M059J (cell line): ENCODE measurements around the gene CTBP2. TPM values are rescaled to one million over a fixed set of nuclear protein-coding genes. Genes with fewer than 3 reads are reported as not detected.
"Not testable (repeated sequence)": the region's sequence is repeated elsewhere in the genome, so short reads cannot be mapped to it uniquely, and the experiment has no call there.

Experiments used
- DNase-seq: peaks from one replicate; pipeline ENCODE4 v3.0.0-alpha.2; 2012; ENCODE audit warnings: low read depth
- total RNA-seq: library from RNA; depleted of rRNA; stranded (reverse); fragments of >200 nt; shearing (Covaris generic); gene quantifications from 2 replicates; pipeline ENCODE4 v1.2.3, GENCODE V29; 2014

The CTBP2 gene
- total RNA-seq, 1 experiment from 2014 or later: 55.5 TPM

- peak; percentile 54 for DNase-seq
Observed at GRCh38 chr10:125158601-125159485, 1.5 kb downstream of the CTBP2 start.

DNA sequence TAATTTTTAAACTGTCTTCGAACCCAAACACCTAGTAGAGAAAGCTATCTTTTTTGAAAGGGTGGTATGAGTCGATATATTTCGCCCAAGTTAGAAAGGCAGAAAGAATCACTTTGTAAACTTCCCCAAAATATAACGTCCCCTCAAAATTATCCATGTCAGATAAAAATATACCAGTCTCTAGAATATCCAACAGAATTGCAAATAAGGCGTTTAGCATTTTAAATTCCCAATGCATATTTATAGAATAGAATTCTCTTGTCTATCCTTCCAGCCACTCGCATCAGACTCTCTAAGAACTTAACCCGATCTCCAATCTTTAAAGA is 2.1 kb downstream of the CTBP2 start:
- DNase-seq: no peak

DNA sequence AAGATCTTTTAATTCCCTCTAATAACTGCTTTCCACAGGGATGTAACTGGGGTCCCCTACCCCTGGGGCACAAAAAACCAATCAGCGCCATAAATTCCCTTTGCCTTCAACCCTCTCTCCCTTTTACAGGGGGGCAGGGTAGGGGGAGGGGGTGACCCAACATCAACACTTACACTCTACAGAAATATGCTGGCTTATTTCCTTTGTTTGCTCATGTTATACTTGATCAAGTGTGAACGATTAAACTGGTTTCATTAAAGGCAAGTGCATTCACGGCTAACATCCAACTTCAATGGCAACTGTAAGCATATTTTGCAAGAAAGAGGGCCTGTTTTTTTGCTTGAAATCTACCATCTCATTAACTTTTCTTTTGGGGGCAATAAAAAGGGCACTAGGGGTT is 2.9 kb downstream of the CTBP2 start:
- no peak for DNase-seq

DNA sequence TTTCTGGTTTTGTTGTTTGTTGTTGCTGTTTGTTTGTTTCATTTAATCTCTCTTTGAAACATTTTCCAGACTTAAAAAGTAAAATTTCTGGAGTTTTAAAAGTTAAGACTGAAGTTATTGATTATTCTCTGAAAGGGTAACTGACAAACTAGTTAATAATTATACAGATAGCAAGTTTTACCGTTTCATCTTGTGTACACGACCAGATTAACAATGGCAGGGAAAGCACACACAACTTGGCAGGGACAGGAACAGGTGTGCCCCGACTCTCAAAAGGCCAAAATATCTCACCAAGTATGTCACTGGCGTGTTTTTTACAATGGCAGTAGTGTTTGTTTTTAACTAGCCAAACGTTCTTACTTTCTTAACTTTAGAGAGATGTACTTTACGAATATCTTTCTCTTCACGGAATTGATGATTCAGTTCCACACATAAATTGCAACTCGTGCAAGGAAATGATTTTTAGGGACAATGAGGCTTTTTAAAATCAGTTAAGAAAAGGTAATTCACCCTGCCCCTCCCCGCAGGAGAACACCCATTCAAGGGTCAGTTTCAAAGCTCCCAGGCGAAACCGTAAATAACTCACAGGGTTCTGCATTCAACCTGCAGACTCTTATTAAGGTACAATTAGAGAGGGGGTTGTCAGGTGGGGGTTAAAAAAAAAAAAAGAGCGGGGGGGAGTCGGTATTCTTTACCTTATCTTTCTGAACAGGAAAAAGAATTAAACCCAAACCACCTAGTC is 3.5 kb downstream of the CTBP2 start:
- no peak for DNase-seq

GRCh38 chr10:125156196-125156595 is 4.2 kb downstream of the CTBP2 start:
- DNase-seq: no peak

- DNase-seq: no peak
Observed at GRCh38 chr10:125155101-125155500, 5.3 kb downstream of the CTBP2 start.

GRCh38 chr10:125154529-125154928 is 5.8 kb downstream of the CTBP2 start:
- DNase-seq: no peak

GRCh38 chr10:125153703-125154490 is 6.5 kb downstream of the CTBP2 start:
- DNase-seq: peak; percentile 43

DNA sequence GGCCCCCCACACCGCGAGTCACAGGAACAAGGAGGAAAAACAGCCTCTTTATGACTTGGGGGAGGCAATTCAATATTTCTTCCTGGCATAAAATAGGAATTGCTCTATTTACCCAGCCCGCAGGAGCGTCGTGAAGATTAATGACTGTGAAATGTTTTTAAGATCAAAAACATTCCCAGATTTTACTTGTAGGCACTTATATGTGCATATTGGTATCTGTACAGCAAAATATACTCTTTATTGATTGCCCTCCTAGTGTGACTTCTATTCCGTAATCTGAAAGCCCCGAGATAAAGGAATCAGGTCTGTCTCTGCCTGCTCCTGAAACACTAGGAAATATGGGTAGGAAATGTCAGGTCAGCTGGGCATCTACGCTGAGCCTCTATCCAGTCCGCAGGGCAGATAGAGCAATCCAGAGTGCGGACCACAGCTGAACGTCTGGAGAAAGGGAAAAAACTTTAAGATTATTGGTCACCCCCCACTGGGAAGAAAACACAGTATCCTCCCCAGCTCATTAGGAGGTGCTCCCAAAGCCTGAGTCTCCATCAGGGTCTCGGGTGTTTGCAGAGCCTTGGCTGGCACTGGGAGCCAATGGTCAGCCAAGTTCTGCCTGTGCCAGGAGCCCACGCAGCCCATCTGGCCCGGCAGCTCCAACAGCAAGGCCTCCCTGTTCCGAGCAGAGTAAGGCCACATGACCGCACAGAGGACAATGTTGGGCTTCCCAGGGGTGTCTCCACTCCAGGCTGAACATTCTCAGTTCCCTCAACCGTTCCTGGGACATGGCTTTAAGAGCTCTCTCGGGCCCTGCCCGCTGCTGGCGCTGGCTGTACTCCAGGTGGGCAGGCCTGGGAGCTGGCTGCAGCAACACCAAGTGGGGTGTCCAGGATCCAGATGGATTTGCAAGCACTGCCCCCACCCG is 7.7 kb downstream of the CTBP2 start:
- DNase-seq: no peak

- no peak for DNase-seq
Observed at GRCh38 chr10:125151553-125152449, 8.6 kb downstream of the CTBP2 start.

- DNase-seq: no peak
Observed at GRCh38 chr10:125151170-125151552, 9.2 kb downstream of the CTBP2 start.

- DNase-seq: not testable (repeated sequence)
Observed at GRCh38 chr10:125150376-125151083, 9.8 kb downstream of the CTBP2 start.

- no peak for DNase-seq
Observed at GRCh38 chr10:125149680-125150047, 10.7 kb downstream of the CTBP2 start.

GRCh38 chr10:125149036-125149679 is 11.2 kb downstream of the CTBP2 start:
- DNase-seq: peak; percentile 63

GRCh38 chr10:125148528-125148927 is 11.8 kb downstream of the CTBP2 start:
- DNase-seq: no peak

GRCh38 chr10:125147971-125148439 is 12.4 kb downstream of the CTBP2 start:
- no peak for DNase-seq

DNA sequence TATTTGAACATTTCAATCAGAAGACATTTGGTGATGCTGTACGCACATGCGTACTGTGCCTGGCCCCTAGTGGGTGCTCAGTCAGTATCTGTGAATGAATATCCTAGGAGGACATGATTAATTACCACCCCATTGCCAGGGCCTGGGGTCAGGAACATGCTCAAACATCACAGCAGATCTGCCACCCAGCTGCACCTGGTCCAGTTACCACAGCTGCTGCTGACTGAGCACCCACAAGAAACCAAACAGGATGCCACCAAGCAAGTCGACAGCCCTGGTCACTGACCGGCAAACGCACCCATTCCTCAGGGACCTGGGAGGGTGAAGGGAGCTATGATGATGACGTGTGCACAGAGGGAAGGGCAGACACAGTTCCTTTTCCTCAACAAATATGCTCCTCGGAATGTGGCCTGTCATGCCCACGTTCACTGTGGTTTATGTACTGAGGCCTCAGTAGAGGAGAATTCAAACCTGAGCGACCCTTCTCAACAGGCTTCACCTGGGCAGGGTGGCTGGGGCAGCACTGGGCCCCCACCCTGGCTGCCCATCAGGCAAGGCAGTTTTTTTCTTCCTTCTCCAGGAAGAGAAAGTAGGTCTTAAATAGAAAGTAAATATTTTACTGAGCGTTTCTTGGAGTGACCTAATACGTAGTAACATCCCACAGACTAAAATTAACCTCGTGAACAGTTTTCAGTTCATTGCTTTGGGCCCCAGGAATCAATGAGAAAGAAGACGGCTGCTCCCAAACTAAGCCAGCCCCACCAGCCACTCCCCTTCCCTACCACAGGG is 13.4 kb downstream of the CTBP2 start:
- no peak for DNase-seq

DNA sequence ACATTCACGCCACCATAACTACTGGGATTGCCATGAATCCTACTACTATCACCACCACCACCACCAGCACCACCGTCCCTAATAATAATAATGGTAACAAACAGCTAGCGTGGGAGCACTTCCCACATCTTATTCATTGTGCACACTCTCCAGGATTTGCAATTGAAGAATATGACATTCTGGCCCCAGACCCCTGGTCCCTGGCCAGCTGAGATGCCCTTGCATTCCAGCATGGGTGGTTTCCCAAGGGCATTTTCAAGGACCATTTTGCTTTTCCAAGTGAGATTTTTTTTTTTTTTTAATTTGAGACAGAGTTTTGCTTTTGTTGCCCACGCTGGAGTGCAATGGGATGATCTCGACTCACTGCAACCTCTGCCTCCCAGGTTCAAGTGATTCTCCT is 14.7 kb downstream of the CTBP2 start:
- no peak for DNase-seq
